Mammary epithelial cell (primary cell): ENCODE results near the gene EHF.

Experiments
- EZH2 ChIP-seq: IDR thresholded peaks from 2 replicates; pipeline ENCODE4 v1.6.1; 2012; ENCODE audit warnings: low read length, inconsistent platforms, borderline replicate concordance
- TF ChIP-seq, protein P1 (sequence below), 2 donors: IDR thresholded peaks in 1 of 2; conservative IDR thresholded peaks in 1 of 2; 2 replicates each; pipeline ENCODE4 v1.5.1; 2011 to 2012; ENCODE audit warnings: inconsistent platforms in 2 of 2, low read length in 2 of 2, mild to moderate bottlenecking in 2 of 2, control low read depth in 1 of 2, low read depth in 1 of 2; ENCODE audit not compliant: insufficient read depth in 1 of 2; ENCODE audit errors: extremely low read depth in 1 of 2

DNA sequence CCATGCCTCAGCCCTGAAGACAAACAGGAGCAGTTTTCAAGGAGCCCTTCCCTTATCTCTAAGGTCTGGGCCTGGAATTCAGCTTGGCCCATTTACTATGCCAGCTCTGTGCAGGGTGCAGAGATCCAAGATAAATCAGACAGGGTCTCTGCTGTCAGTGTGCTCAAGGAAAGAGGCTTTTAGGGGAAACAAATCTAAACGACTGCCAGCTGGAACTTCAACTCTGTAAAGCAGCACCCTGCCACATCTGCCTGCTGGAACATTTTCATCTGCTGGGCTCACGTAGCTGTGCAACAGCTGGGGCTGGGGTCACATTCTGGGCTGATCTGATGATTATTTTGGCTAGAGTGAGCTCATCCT is 19.8 kb upstream of the EHF start:
- TF ChIP-seq, protein P1, sequence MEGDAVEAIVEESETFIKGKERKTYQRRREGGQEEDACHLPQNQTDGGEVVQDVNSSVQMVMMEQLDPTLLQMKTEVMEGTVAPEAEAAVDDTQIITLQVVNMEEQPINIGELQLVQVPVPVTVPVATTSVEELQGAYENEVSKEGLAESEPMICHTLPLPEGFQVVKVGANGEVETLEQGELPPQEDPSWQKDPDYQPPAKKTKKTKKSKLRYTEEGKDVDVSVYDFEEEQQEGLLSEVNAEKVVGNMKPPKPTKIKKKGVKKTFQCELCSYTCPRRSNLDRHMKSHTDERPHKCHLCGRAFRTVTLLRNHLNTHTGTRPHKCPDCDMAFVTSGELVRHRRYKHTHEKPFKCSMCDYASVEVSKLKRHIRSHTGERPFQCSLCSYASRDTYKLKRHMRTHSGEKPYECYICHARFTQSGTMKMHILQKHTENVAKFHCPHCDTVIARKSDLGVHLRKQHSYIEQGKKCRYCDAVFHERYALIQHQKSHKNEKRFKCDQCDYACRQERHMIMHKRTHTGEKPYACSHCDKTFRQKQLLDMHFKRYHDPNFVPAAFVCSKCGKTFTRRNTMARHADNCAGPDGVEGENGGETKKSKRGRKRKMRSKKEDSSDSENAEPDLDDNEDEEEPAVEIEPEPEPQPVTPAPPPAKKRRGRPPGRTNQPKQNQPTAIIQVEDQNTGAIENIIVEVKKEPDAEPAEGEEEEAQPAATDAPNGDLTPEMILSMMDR (conservative IDR thresholded peaks at IDR 0.05 in 1 of 2, IDR thresholded peaks at IDR 0.05 in 1 of 2; ENCODE audit: extremely low read depth in 1 of 2, insufficient read depth in 1 of 2, low read depth in 1 of 2, low read length in 2 of 2) = no peak
- TF ChIP-seq EZH2 = no peak
